Activated CD4-positive, alpha-beta memory T cell treated with anti-CD3 and anti-CD28 coated beads for 36 hours (primary cell): Measurements from ENCODE around the gene PFKFB4. TPM values are rescaled to one million over a fixed set of nuclear protein-coding genes. Genes with fewer than 3 reads are reported as not detected.
"Not testable (repeated sequence)": the region's sequence is repeated elsewhere in the genome, so short reads cannot be mapped to it uniquely, and the experiment has no call there.

Experiments
- CTCF ChIA-PET: fragments of 350-600 bp; sonication (Branson Sonifier 250); formaldehyde crosslinking; loops from one replicate; lab custom pipeline; 2021; ENCODE audit warnings: antibody characterized with exemption, inconsistent platforms; lab: Charles Lee
- POLR2A ChIA-PET: fragments of 350-600 bp; sonication (Branson Sonifier 250); formaldehyde crosslinking; loops from one replicate; lab custom pipeline; 2021; ENCODE audit warnings: antibody characterized with exemption; lab: Charles Lee
- DNase-seq: peaks from one replicate; pipeline ENCODE4 v3.0.0-alpha.2; 2020
- H3K27ac Mint-ChIP-seq: one replicate; pipeline ENCODE4 v1.8.0; 2021; ENCODE audit warnings: mixed read lengths
- H3K27me3 Mint-ChIP-seq: one replicate; pipeline ENCODE4 v1.8.0; 2021; ENCODE audit warnings: mixed read lengths
- H3K36me3 Mint-ChIP-seq: one replicate; pipeline ENCODE4 v1.8.0; 2021; ENCODE audit warnings: mixed read lengths
- H3K4me1 Mint-ChIP-seq: one replicate; pipeline ENCODE4 v1.8.0; 2021; ENCODE audit warnings: low read depth, mixed read lengths
- H3K4me3 Mint-ChIP-seq: one replicate; pipeline ENCODE4 v1.8.0; 2021; ENCODE audit warnings: mild to moderate bottlenecking, mixed read lengths
- H3K9me3 Mint-ChIP-seq: one replicate; pipeline ENCODE4 v1.8.0; 2021; ENCODE audit warnings: mixed read lengths
- intact Hi-C: fragments of 100-400 bp; cut with micrococcal nuclease; formaldehyde crosslinking; loops from one replicate; pipeline ENCODE4 v1.15.1; 2023
- total RNA-seq, 2 experiments: library from RNA; stranded (reverse); gene quantifications; one replicate each; pipeline ENCODE4 v1.2.3, GENCODE V29; 2021

Gene PFKFB4
- total RNA-seq, 2 experiments from 2014 or later: 19.4 to 22.4 TPM

DNA sequence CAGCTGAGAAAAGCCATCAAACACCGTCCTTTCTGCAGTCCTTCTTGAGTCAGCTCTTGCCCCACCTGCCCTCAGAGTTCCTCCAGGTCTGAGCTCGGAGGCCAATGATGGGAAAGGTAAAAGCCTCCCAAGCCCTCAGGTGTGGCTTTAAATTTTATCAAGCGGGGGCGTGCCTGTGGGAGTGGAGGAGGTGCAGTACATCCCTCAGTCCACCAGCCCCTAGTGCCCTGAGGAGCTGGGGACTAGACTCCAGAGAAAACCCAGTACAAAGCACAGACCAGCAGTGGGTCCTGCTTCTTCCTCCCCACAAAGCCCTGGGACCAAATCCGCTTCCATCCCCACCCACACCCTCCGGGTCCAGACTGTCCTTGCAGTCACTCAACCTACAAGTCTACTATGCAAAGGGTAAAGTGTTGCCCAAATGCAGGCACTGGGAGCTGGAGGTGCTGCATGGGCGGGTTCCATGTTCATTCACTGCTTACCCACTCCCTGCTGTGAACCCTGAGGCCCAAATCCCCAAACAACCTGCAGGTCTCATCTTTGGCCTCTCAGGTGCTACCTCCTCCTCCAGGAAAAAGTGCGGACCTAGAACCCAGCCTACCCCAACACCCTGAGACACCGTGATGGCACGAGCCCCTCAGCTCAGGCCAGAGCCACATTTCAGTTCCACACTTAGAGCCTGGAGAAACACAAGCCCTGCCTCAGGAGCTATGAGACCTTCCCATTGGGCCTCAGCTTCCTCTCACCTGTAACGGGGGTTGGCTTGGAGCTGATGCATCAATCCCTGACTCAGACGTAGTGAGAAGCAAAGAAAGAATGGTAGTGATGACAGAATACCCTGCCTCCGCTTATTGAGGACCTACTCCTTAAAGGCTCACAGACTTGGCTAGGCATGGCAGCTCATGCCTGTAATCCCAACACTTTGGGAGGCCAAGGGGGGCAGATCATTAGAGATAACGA lies 2.4 kb downstream of the PFKFB4 start:
- H3K9me3 Mint-ChIP-seq: no peaks in the 10 kb centered on the region
- no peaks in the 10 kb centered on the region for H3K27me3 Mint-ChIP-seq
- intact Hi-C loops: no loop called here
- ChIA-PET CTCF (interaction anchor here (0.7 to 4.9 kb wide), 5 partner anchors 81 to 286 kb away, joined by 3 to 34 read pairs (median 3); no protein-coding TSS in a partner anchor), POLR2A (interaction anchor here (0.9 kb wide), 1 partner anchor 86 kb away, joined by 3 read pairs; no protein-coding TSS in a partner anchor)
- H3K27ac Mint-ChIP-seq: no peak overlapping the region
- H3K36me3 Mint-ChIP-seq: peaks cover 3% of the 10 kb centered on the region
- no peak overlapping the region for H3K4me3 Mint-ChIP-seq
- no peak for DNase-seq
- peaks cover 16% of the 10 kb centered on the region for H3K4me1 Mint-ChIP-seq

DNA sequence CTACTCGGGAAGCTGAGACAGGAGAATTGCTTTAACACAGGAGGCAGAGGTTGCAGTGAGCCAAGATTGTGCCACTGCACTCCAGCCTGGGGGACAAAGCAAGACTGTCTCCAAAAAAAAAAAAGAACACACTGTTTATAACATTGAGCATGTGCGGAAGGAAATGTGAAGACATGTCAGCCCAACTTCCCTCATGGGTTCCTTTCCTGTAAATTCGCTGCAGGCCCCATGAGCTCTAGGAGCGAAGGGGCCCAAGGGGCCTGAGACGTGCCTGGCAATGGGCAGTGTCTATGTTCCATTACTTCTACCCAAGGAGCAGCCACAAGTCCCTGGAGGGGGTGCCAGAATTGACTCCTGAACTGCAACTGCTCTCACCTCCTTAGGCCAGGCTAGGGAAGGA lies 3.2 kb downstream of the PFKFB4 start:
- Mint-ChIP-seq H3K27me3 (no peaks in the 10 kb centered on the region), H3K36me3 (peaks cover 3% of the 10 kb centered on the region), H3K4me1 (peaks cover 17% of the 10 kb centered on the region), H3K9me3 (no peaks in the 10 kb centered on the region), H3K27ac (no peak overlapping the region), H3K4me3 (no peak overlapping the region)
- POLR2A ChIA-PET: no interaction called here
- CTCF ChIA-PET: interaction anchor here (1.0 to 4.9 kb wide), 5 partner anchors 80 to 153 kb away, joined by 3 to 34 read pairs (median 4); partner anchors contain the start of genes CCDC51 and TMA7
- DNase-seq: no peak
- intact Hi-C loops: no loop called here

DNA sequence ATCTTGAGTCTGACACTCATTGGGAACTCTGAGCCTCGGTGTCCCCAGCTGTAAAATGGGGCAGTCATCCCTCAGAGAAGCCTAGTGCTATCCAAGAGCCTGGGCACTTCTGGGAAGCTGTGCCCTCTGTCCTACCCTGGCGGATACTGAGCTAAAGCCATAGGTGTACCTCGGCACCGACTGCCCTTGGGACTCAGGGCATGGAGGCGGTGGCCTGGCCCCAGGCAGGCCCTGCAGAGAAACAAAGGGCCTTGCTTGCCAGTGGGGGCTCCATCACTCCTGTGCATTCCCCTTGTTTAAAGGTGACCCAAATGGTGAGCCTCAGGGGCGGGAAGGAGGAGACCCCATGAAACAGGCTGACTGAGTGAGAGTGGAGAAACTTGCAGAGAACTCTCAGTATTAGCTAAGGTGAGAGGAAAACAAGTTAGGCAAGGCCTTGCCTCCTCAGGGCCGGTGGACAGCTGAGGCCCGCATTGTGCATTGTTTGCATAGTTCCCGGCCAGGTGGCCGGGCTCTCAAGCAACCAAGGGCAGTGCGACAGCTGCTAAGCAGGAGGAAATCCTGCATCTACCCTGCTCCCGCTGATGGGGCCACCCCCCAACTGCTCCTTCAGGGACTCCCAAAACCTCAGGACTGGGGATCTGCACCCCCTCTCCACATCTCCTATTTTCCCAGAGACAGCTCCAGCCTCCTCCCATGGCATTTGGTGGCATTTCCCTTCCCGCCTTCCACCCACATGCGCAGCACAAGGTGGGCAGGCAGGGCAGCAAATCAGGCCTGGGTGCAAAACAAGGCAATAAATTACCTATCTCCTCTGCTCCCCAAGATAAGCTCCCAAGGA lies 4.3 kb downstream of the PFKFB4 start:
- H3K4me3 Mint-ChIP-seq: no peak overlapping the region
- ChIA-PET POLR2A (interaction anchor here (0.8 kb wide), 1 partner anchor 108 kb away, joined by 3 read pairs; no protein-coding TSS in a partner anchor), CTCF (interaction anchor here (1.1 to 4.9 kb wide), 4 partner anchors 79 to 152 kb away, joined by 3 to 34 read pairs (median 15); partner anchors contain the start of genes CCDC51 and TMA7)
- intact Hi-C loops: no loop called here
- H3K27me3 Mint-ChIP-seq: no peaks in the 10 kb centered on the region
- DNase-seq: no peak
- H3K4me1 Mint-ChIP-seq: peaks cover 13% of the 10 kb centered on the region
- H3K27ac Mint-ChIP-seq: no peak overlapping the region
- peaks cover 3% of the 10 kb centered on the region for H3K36me3 Mint-ChIP-seq
- no peaks in the 10 kb centered on the region for H3K9me3 Mint-ChIP-seq

DNA sequence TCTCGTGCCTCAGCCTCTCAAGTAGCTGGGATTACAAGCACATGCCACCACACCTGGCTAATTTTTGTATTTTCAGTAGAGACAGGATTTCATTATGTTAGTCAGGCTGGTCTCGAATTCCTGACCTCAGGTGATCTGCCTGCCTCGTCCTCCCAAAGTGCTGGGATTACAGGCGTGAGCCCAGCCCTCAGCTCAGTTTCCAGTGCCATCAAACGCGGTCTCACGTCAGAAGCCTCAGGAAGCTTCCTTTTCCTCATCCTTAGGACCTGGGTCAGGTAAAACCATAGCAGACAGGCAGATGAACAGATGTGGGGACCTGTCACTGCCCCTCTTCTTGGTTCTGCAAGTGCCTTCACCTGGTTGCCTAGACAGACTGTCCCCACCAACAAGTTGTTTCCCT lies 5.0 kb downstream of the PFKFB4 start:
- H3K27ac Mint-ChIP-seq, DNase-seq, H3K36me3 Mint-ChIP-seq, H3K4me3 Mint-ChIP-seq, H3K27me3 Mint-ChIP-seq, H3K9me3 Mint-ChIP-seq, POLR2A ChIA-PET, intact Hi-C loops: not testable (repeated sequence)
- CTCF ChIA-PET: interaction anchor here (4.3 to 4.9 kb wide), 2 partner anchors 79 to 152 kb away, joined by 24 to 34 read pairs; no protein-coding TSS in a partner anchor
- H3K4me1 Mint-ChIP-seq: peaks cover 13% of the 10 kb centered on the region

DNA sequence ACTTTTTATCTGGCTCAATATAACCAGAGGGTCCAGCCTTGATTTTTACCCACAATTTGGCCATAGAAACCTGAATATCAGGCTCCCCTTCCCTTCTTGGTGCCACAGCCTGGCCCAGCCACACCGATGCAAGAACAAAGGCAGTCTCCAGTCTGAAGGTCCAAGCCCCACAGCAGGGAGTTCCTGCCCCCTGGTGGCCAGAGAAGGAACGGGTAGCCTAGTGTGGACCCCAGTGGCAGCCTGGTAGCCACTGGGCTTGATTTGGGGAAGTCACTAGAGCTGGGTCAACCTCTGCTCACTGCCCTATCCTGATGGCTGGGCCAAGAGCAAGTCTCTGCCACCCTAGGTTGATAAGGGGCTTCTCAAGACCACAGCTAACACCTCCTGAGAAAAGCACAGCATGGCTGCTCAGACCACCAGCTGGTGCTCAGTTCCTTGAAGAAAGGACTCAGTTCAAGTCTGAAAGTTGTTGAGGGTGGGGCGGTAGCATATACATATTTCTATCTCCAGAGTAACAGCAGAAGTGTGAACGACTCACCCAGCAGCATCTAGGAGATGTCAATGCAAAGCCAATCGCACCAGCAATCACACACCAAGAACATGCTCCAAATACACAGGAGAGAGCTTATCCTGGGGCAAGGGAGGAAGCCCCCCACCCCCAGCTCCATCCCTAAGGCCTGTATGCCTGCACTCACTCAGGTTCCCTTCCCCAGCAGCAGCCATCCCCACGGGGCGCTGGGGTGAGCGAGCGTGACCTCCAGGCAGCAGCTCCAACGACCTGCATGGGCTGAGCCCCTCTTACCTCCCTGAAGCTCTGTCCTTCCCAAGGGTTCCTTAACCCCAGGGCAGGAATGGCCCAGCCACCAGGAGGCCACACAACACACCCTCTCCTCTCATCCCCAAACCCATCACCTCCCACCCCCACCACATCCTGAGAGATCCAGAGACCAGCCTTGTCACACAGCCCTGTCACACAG lies 7.6 kb downstream of the PFKFB4 start:
- Mint-ChIP-seq H3K4me1 (peaks cover 7% of the 10 kb centered on the region), H3K27me3 (no peaks in the 10 kb centered on the region), H3K36me3 (no peaks in the 10 kb centered on the region), H3K4me3 (no peak overlapping the region), H3K27ac (no peak overlapping the region), H3K9me3 (no peaks in the 10 kb centered on the region)
- DNase-seq: peak; percentile 90
- ChIA-PET CTCF (interaction anchor here (0.6 to 4.6 kb wide), 36 partner anchors 8 to 317 kb away, joined by 3 to 153 read pairs (median 5); partner anchors contain the start of genes ATRIP, CCDC51, PFKFB4 and SHISA5), POLR2A (interaction anchor here (0.9 to 1.2 kb wide), 2 partner anchors 96 to 148 kb away, joined by 3 read pairs; no protein-coding TSS in a partner anchor)
- intact Hi-C loops: loop anchor here (1.0 to 2.0 kb wide), 3 partner anchors 42 to 317 kb away; no protein-coding TSS in a partner anchor

DNA sequence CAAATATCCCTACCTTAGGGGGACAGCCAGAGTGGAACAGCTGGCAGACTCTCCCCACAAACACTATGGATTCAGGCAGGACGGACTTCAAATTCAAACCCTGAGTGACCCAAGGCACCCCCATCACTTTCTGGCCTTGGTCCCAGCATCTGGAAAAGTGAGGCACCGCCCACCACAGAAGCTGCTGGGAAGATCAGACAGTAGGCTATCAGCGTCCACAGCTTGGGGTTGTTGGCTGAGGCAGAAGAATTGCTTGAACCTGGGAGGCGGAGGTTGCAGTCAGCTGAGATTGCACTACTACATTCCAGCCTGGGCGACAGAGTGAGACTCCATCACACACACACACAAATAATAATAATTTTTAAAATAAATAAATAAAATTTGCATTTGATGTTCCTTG lies 8.5 kb downstream of the PFKFB4 start:
- POLR2A ChIA-PET: no interaction called here
- CTCF ChIA-PET: interaction anchor here (0.7 to 4.6 kb wide), 10 partner anchors 9 to 275 kb away, joined by 3 to 153 read pairs (median 9); partner anchors contain the start of genes CCDC51, PFKFB4, SLC26A6 and TMA7
- DNase-seq: no peak
- no peaks in the 10 kb centered on the region for H3K9me3 Mint-ChIP-seq
- intact Hi-C loops: loop anchor here (1.0 to 2.0 kb wide), 3 partner anchors 41 to 316 kb away; no protein-coding TSS in a partner anchor
- peaks cover 7% of the 10 kb centered on the region for H3K4me1 Mint-ChIP-seq
- no peak overlapping the region for H3K27ac Mint-ChIP-seq
- no peaks in the 10 kb centered on the region for H3K36me3 Mint-ChIP-seq
- H3K27me3 Mint-ChIP-seq: no peaks in the 10 kb centered on the region
- no peak overlapping the region for H3K4me3 Mint-ChIP-seq

DNA sequence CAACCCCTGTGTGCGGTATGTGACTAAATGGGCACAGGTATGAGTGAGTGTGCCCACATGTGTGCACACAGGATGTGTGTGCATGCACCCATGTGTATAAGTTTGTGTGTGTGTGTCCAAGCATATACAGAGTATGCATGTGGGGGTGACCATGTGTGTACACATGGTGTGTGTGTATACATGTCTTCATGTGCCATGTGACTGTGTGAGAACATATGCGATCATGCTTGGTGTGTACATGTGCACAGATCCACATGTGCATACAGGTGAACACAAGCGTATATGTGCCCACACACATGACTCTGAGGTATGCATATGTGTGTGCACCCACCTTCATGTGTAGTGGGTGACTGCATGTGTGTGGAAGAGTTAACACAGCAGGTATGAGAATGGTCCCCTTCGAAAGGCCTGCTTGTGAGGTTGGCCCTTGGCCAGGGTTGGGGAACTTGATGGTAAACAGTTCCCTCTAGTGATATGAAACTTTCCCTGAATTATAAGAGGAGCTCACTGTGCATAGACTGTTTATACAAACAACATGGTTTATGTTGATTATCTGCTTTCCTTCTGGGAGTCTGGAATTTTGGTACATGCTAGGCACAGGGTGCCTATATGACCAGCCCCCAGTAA lies 10.3 kb downstream of the PFKFB4 start:
- intact Hi-C loops: no loop called here
- DNase-seq: no peak
- POLR2A ChIA-PET: no interaction called here
- CTCF ChIA-PET: interaction anchor here (0.7 to 4.6 kb wide), 6 partner anchors 10 to 144 kb away, joined by 3 to 153 read pairs (median 4); no protein-coding TSS in a partner anchor
- Mint-ChIP-seq H3K27me3 (no peaks in the 10 kb centered on the region), H3K9me3 (no peaks in the 10 kb centered on the region), H3K36me3 (no peaks in the 10 kb centered on the region), H3K4me3 (no peak overlapping the region), H3K4me1 (peaks cover 7% of the 10 kb centered on the region), H3K27ac (no peak overlapping the region)

DNA sequence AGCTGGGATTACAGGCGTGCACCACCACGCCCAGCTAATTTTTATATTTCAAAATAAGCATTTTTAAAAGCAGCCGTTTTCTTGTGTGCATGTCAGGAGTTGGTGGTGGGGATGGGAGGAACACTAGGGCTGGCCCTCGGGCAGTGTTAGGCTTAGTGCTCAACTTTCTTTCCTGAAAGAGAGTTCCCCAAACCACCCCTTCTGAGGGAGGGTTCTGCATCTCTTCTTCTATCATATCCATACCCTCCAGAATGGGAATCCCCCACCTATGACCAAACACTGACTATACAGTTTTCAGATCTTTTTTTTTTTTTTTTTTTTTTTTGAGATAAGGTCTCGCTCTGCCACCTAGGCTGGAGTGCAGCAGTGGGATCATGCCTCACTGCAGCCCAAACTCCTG lies 12.5 kb downstream of the PFKFB4 start:
- intact Hi-C loops: no loop called here

DNA sequence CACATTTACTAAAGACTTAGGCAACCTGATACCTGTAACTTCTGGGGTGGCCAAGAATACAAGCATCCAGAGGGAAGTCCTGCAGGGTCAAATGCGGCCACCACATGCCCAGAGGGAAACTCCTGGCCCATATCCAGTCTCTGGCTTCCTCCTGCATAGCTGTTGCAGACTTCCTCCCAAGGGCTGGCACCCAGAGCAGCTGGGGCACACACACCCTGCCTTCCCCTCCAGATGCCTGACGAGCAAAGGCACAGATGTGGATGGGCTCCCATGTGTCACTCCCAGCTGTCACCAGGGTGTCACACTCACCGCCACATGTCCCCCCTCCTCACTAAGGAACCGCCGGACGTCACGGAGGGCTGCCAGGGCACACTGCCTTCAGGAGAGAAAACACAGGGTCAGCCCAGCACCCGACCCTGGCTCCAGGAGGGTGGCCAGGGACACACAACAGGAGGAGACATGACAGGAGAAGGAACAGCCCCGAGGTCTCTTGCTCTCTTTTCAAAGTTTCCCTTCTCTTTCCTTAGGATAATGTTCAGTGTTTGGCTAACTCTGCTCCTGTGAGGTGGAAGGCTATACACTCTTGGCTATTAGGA lies 13.2 kb downstream of the PFKFB4 start:
- CTCF ChIA-PET: no interaction called here
- H3K36me3 Mint-ChIP-seq: no peaks in the 10 kb centered on the region
- DNase-seq: no peak
- no peaks in the 10 kb centered on the region for H3K9me3 Mint-ChIP-seq
- POLR2A ChIA-PET: no interaction called here
- intact Hi-C loops: no loop called here
- H3K27me3 Mint-ChIP-seq: no peaks in the 10 kb centered on the region
- no peak overlapping the region for H3K27ac Mint-ChIP-seq
- peaks cover 3% of the 10 kb centered on the region for H3K4me1 Mint-ChIP-seq
- no peak overlapping the region for H3K4me3 Mint-ChIP-seq

More for the DNA sequence above, 12.5 kb downstream of the PFKFB4 start:
- ChIA-PET POLR2A (interaction anchor here (0.7 kb wide), 1 partner anchor 39 kb away, joined by 3 read pairs; no protein-coding TSS in a partner anchor), CTCF (no interaction called here)
- H3K27ac Mint-ChIP-seq: no peak overlapping the region
- peaks cover 7% of the 10 kb centered on the region for H3K4me1 Mint-ChIP-seq
- no peaks in the 10 kb centered on the region for H3K9me3 Mint-ChIP-seq
- no peaks in the 10 kb centered on the region for H3K36me3 Mint-ChIP-seq
- no peak overlapping the region for H3K4me3 Mint-ChIP-seq
- no peak for DNase-seq
- H3K27me3 Mint-ChIP-seq: no peaks in the 10 kb centered on the region

DNA sequence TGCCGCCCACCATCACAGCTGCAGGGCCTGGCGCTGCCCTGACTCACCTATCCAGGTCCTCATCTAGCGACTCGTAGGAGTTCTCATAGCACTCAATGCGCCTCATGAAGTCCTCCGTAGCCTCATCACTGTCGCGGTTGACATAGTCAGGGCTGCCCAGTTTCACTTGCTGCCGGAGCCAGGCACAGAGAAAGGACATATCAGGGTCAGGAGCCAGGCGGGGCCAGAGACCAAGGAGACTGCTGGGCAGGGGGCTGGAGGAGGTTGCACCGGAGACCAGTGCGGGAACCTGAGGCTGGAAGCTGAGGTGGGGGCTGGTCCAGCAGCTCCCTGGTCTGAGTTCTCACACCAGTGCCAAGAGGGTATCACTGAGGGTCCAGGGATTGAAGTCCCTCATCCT lies 18.2 kb downstream of the PFKFB4 start:
- Mint-ChIP-seq H3K27ac (no peak overlapping the region), H3K4me3 (no peak overlapping the region), H3K9me3 (no peaks in the 10 kb centered on the region), H3K36me3 (peaks cover 3% of the 10 kb centered on the region), H3K27me3 (no peaks in the 10 kb centered on the region), H3K4me1 (no peaks in the 10 kb centered on the region)
- ChIA-PET CTCF (interaction anchor here (1.3 kb wide), 1 partner anchor 138 kb away, joined by 3 read pairs; no protein-coding TSS in a partner anchor), POLR2A (no interaction called here)
- intact Hi-C loops: no loop called here
- DNase-seq: no peak
